ENCODE data around the gene CAMTA1.

Gene CAMTA1

DNA sequence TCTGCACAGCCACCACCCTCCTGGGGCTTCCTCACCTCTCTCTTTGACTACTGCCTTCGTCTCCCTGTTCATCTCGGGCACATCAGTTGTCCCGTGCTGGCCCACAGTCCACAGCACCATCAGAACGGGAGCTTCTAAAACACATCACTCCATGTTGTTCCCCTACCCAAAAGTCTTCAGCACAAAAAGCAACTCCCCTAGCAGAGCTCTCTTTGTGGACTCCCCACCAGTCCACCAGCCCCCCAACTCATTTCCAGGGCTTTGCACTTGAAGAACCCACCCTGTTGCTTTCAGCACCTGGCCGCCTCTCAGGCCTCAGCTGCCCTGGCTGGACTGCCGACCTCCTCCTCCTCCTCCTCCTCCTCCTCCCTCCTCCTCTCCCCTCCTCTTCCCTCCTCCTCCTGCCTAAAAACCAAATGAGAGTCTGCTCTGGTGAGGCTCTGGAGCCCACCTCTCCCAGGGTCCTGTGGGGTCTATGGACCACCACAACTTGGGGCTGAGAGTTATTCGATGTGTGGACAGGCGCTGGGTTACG lies 734.7 kb downstream of the CAMTA1 start:
- ATAC-seq (ENCODE audit: low read depth) = no peak; the same call in 2 of the 3 replicates
- no peaks in the 10 kb centered on the region for H3K36me3 ChIP-seq (ENCODE audit: low read depth)

DNA sequence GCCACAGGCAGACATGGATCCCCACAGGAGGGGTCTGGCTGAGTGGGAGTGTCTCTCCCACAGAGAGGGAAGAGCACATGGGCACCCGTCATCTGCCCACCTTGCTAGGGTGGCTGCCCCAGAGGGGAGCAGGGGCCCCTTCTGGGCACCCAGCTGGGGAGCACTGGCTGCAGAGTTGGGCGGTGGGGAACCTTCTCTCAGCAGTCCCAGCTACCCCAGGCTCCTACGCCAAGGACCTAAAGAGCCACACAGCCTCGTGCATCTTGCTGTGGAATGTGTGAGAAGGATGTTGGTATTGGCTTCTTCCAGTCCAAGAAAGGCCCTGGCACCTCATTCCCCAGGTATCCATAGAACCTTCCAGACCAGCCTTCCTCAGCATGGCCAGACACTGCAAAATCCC lies 735.2 kb downstream of the CAMTA1 start:
- TF ChIP-seq, protein P1, sequence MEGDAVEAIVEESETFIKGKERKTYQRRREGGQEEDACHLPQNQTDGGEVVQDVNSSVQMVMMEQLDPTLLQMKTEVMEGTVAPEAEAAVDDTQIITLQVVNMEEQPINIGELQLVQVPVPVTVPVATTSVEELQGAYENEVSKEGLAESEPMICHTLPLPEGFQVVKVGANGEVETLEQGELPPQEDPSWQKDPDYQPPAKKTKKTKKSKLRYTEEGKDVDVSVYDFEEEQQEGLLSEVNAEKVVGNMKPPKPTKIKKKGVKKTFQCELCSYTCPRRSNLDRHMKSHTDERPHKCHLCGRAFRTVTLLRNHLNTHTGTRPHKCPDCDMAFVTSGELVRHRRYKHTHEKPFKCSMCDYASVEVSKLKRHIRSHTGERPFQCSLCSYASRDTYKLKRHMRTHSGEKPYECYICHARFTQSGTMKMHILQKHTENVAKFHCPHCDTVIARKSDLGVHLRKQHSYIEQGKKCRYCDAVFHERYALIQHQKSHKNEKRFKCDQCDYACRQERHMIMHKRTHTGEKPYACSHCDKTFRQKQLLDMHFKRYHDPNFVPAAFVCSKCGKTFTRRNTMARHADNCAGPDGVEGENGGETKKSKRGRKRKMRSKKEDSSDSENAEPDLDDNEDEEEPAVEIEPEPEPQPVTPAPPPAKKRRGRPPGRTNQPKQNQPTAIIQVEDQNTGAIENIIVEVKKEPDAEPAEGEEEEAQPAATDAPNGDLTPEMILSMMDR (IDR thresholded peaks at IDR 0.05; ENCODE audit: poor library complexity, severe bottlenecking) = no peak
- DNase-seq (ENCODE audit: low spot score) (no peak), ATAC-seq (ENCODE audit: low read depth) (peak; percentile 24; the same call in 1 of the 3 replicates)
- no peak overlapping the region for H3K27ac ChIP-seq (ENCODE audit: poor library complexity, severe bottlenecking)
- no peaks in the 10 kb centered on the region for H3K36me3 ChIP-seq (ENCODE audit: low read depth)
- H3K4me1 ChIP-seq (ENCODE audit: insufficient read depth, poor library complexity, severe bottlenecking) = no peaks in the 10 kb centered on the region
- H3K27me3 ChIP-seq (ENCODE audit: insufficient read depth, poor library complexity, severe bottlenecking) = no peaks in the 10 kb centered on the region
- no peaks in the 10 kb centered on the region for H3K9me3 ChIP-seq (ENCODE audit: severe bottlenecking)
- no peak overlapping the region for H3K4me3 ChIP-seq (ENCODE audit: severe bottlenecking)

More for the DNA sequence above, 734.7 kb downstream of the CAMTA1 start:
- Histone ChIP-seq H3K9me3 (ENCODE audit: severe bottlenecking) (no peaks in the 10 kb centered on the region), H3K27me3 (ENCODE audit: insufficient read depth, poor library complexity, severe bottlenecking) (no peaks in the 10 kb centered on the region), H3K4me3 (ENCODE audit: severe bottlenecking) (no peak overlapping the region), H3K27ac (ENCODE audit: poor library complexity, severe bottlenecking) (no peak overlapping the region), H3K4me1 (ENCODE audit: insufficient read depth, poor library complexity, severe bottlenecking) (no peaks in the 10 kb centered on the region)
- TF ChIP-seq, protein P1 (IDR thresholded peaks at IDR 0.05; ENCODE audit: poor library complexity, severe bottlenecking) = no peak
- DNase-seq (ENCODE audit: low spot score) = no peak

DNA sequence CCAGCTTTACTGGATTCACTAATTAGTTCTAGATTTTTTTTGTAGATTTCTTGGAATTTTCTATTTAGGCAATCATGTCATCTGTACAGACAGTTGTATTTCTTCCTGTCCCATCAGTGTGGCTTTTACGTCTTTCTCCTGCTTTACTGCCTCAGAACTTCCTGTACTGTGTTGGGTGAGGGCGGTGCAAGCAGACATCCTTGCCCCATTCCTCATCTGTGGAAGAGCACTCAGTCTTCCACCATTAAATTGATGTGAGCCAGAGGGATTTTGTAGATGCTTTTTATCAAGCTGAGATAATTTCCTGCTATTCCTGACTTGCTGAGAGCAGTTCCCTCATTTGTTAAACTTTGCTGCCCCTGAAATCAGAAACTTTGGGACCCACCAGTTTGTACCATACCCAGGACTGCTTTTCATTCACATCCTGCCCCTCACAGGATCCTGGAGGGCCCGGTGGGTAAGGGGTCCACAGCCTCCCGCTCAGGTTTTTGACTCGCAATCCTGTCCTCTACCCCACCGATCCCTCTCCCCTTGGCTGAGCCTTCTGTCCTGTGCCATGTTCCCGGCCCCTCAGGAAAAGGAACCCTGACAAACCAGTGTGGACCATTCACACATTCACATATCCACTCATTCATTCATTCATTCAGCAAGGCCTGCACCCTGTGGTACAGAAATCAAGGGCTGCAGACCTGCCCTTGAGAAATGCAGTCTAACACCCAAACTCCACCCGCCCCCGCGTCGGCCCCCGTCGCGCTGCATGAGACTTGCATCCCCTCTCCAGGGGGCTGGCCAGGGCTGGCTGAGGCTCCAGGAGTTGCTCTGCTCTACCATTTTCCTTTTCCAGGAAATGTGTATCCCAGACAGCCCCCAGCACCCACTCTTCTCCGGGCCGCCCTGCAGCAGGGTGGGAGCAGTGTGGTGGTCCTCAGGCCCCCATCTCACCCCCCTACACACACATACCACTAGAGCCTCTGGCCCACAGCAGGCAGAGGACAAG lies 739.4 kb downstream of the CAMTA1 start:
- Histone ChIP-seq H3K27me3 (ENCODE audit: insufficient read depth, poor library complexity, severe bottlenecking) (no peaks in the 10 kb centered on the region), H3K9me3 (ENCODE audit: severe bottlenecking) (no peaks in the 10 kb centered on the region), H3K4me1 (ENCODE audit: insufficient read depth, poor library complexity, severe bottlenecking) (peaks cover 12% of the 10 kb centered on the region), H3K27ac (ENCODE audit: poor library complexity, severe bottlenecking) (no peak overlapping the region), H3K4me3 (ENCODE audit: severe bottlenecking) (no peak overlapping the region), H3K36me3 (ENCODE audit: low read depth) (no peaks in the 10 kb centered on the region)
- TF ChIP-seq, protein P1 (IDR thresholded peaks at IDR 0.05; ENCODE audit: poor library complexity, severe bottlenecking) = no peak
- DNase-seq (ENCODE audit: low spot score) (no peak), ATAC-seq (ENCODE audit: low read depth) (no peak)

DNA sequence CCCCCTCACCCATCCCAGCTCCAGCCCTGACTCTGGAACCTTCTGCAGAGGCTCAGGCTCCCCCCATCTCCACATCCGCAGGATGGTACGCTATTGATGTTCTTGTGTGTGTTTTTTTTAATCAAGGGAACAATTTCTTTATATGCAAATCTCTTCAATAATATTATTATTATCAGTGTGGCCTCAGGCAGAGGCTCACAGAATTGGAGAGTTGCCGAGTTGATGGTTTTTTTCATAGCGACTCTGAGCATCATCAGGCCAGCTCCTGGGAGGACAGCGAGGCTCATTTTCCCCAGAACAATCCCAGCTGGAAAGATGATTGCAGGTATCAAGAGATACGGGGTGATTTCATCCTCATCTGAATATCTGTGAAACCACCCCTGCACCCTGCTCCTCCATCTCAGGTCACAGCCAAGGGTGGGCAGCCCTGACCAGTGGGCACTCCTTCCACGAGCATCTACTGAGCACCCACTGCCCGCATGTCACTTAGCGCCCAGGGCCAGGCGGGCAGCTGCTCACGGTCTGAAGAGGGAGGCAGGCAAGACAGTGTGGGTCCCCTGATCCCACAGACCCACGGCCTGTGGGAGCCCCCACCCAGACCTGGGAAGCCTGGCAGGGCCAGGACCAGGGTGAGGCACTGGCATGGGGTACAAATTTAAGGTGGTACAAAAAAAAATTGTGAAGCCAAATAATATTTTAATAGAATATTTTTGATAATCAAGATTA lies 740.2 kb downstream of the CAMTA1 start:
- DNase-seq (ENCODE audit: low spot score) (peak; percentile 34), ATAC-seq (ENCODE audit: low read depth) (no peak)
- H3K27me3 ChIP-seq (ENCODE audit: insufficient read depth, poor library complexity, severe bottlenecking) = no peaks in the 10 kb centered on the region
- no peak overlapping the region for H3K27ac ChIP-seq (ENCODE audit: poor library complexity, severe bottlenecking)
- peaks cover 12% of the 10 kb centered on the region for H3K4me1 ChIP-seq (ENCODE audit: insufficient read depth, poor library complexity, severe bottlenecking)
- H3K36me3 ChIP-seq (ENCODE audit: low read depth) = no peaks in the 10 kb centered on the region
- H3K4me3 ChIP-seq (ENCODE audit: severe bottlenecking) = no peak overlapping the region
- no peaks in the 10 kb centered on the region for H3K9me3 ChIP-seq (ENCODE audit: severe bottlenecking)
- TF ChIP-seq, protein P1 (IDR thresholded peaks at IDR 0.05; ENCODE audit: poor library complexity, severe bottlenecking) = no peak

Data from RWPE2 (cell line).